ENCODE results near the gene TMIGD2.

The TMIGD2 gene

GRCh38 chr19:4304538-4305256 is 2.5 kb upstream of the TMIGD2 start, which contains the start of gene FSD1:
FSD1 (plus strand) TSS chr19:4304598; CDS start chr19:4304747, 149 bp downstream.
- peaks cover 7% of the 10 kb centered on the region in 2 donors for H3K4me1 ChIP-seq (ENCODE audit: control insufficient read depth in 2 of 2, insufficient read depth in 1 of 2, low read depth in 1 of 2, low read length in 2 of 2)
- H4K8ac ChIP-seq (ENCODE audit: low read depth, low read length): no peak within 1 kb of the TSS
- WGBS, 2 donors (ENCODE audit: extremely low coverage in 2 of 2, insufficient read length in 2 of 2, insufficient replicate concordance in 1 of 2): no CpG with 5 or more reads among the region's 63 CpGs
- peak within 1 kb of the TSS; percentile 46 to 80 for H3K4me3 ChIP-seq (ENCODE audit: low read length in 2 of 2)
- peak within 1 kb of the TSS; percentile 82 for H2BK12ac ChIP-seq (ENCODE audit: low read length)
- peaks cover 14 to 27% of the 10 kb centered on the region in 2 donors for H3K36me3 ChIP-seq (replicated peaks in 1 of 2; ENCODE audit: control insufficient read depth in 2 of 2, insufficient read depth in 2 of 2, low read length in 2 of 2)
- H3K27ac ChIP-seq (replicated peaks; ENCODE audit: low read length): no peak within 1 kb of the TSS
- no peak within 1 kb of the TSS for H3K23ac ChIP-seq (ENCODE audit: low read depth, low read length, poor library complexity)
- no peak within 1 kb of the TSS for H4K91ac ChIP-seq (ENCODE audit: low read depth, low read length, poor library complexity)
- no peak within 1 kb of the TSS for H2BK120ac ChIP-seq (ENCODE audit: low read depth, low read length)
- H3K14ac ChIP-seq (ENCODE audit: low read length): no peak within 1 kb of the TSS
- H3K27me3 ChIP-seq (ENCODE audit: control insufficient read depth in 3 of 3, insufficient read depth in 3 of 3, low read depth in 1 of 3, low read length in 3 of 3): no peaks in the 10 kb centered on the region
- peaks cover 4% of the 10 kb centered on the region for H3K79me1 ChIP-seq (ENCODE audit: low read depth, low read length)
- H2BK15ac ChIP-seq (ENCODE audit: low read length): peak within 1 kb of the TSS; percentile 2
- H3K9me3 ChIP-seq (replicated peaks in 1 of 2; ENCODE audit: control insufficient read depth in 2 of 2, insufficient read depth in 1 of 2, low read depth in 1 of 2, low read length in 2 of 2): peaks cover 0 to 2% of the 10 kb centered on the region in 2 donors
- DNase-seq (ENCODE audit: low spot score): peak; percentile 80
- H3K18ac ChIP-seq (ENCODE audit: low read length): peak within 1 kb of the TSS; percentile 71
- no peak within 1 kb of the TSS for H3K9ac ChIP-seq (ENCODE audit: low read depth, low read length, poor library complexity)
- H2AFZ ChIP-seq (ENCODE audit: low read length): peak within 1 kb of the TSS; percentile 90
- H3K4me2 ChIP-seq (ENCODE audit: insufficient read depth, low read length, poor library complexity, severe bottlenecking): peak within 1 kb of the TSS; percentile 49
- H2BK5ac ChIP-seq (ENCODE audit: low read length): peak within 1 kb of the TSS; percentile 19
- peak within 1 kb of the TSS; percentile 24 for H2AK5ac ChIP-seq (ENCODE audit: low read depth, low read length)
- no peak within 1 kb of the TSS for H3K4ac ChIP-seq (ENCODE audit: low read length)

- Histone ChIP-seq H3K27ac (replicated peaks; ENCODE audit: low read length) (no peak overlapping the region), H3K14ac (ENCODE audit: low read length) (no peak overlapping the region), H2AK5ac (ENCODE audit: low read depth, low read length) (peak overlapping the region; percentile 12), H3K4me2 (ENCODE audit: insufficient read depth, low read length, poor library complexity, severe bottlenecking) (peak overlapping the region; percentile 19), H2BK5ac (ENCODE audit: low read length) (no peak overlapping the region), H2AFZ (ENCODE audit: low read length) (peak overlapping the region; percentile 90), H2BK120ac (ENCODE audit: low read depth, low read length) (no peak overlapping the region), H3K4me3 (ENCODE audit: low read length in 2 of 2) (peak overlapping the region in 1 of 2 donors; percentile 46), H3K9me3 (replicated peaks in 1 of 2; ENCODE audit: control insufficient read depth in 2 of 2, insufficient read depth in 1 of 2, low read depth in 1 of 2, low read length in 2 of 2) (peaks cover 0 to 2% of the 10 kb centered on the region in 2 donors), H3K4ac (ENCODE audit: low read length) (no peak overlapping the region), H3K79me1 (ENCODE audit: low read depth, low read length) (peaks cover 4% of the 10 kb centered on the region), H3K18ac (ENCODE audit: low read length) (peak overlapping the region; percentile 15), H4K8ac (ENCODE audit: low read depth, low read length) (no peak overlapping the region), H3K23ac (ENCODE audit: low read depth, low read length, poor library complexity) (no peak overlapping the region), H4K91ac (ENCODE audit: low read depth, low read length, poor library complexity) (no peak overlapping the region), H2BK15ac (ENCODE audit: low read length) (peak overlapping the region; percentile 2), H3K4me1 (ENCODE audit: control insufficient read depth in 2 of 2, insufficient read depth in 1 of 2, low read depth in 1 of 2, low read length in 2 of 2) (peaks cover 7% of the 10 kb centered on the region in 2 donors), H3K27me3 (ENCODE audit: control insufficient read depth in 3 of 3, insufficient read depth in 3 of 3, low read depth in 1 of 3, low read length in 3 of 3) (no peaks in the 10 kb centered on the region), H3K9ac (ENCODE audit: low read depth, low read length, poor library complexity) (no peak overlapping the region), H3K36me3 (replicated peaks in 1 of 2; ENCODE audit: control insufficient read depth in 2 of 2, insufficient read depth in 2 of 2, low read length in 2 of 2) (peaks cover 14 to 23% of the 10 kb centered on the region in 2 donors), H2BK12ac (ENCODE audit: low read length) (peak overlapping the region; percentile 82)
- DNase-seq (ENCODE audit: low spot score): no peak
- WGBS, 2 donors (ENCODE audit: extremely low coverage in 2 of 2, insufficient read length in 2 of 2, insufficient replicate concordance in 1 of 2): no CpG with 5 or more reads among the region's 18 CpGs
Measured at GRCh38 chr19:4303819-4304537, 1.8 kb upstream of the TMIGD2 start.

GRCh38 chr19:4301590-4302242 is 473 bp downstream of the TMIGD2 start:
- peaks cover 4% of the 10 kb centered on the region for H3K79me1 ChIP-seq (ENCODE audit: low read depth, low read length)
- no peak overlapping the region for H2BK12ac ChIP-seq (ENCODE audit: low read length)
- no peak overlapping the region for H3K14ac ChIP-seq (ENCODE audit: low read length)
- H3K36me3 ChIP-seq (replicated peaks in 1 of 2; ENCODE audit: control insufficient read depth in 2 of 2, insufficient read depth in 2 of 2, low read length in 2 of 2): peaks cover 5 to 9% of the 10 kb centered on the region in 2 donors
- H3K4me3 ChIP-seq (ENCODE audit: low read length in 2 of 2): peak overlapping the region; percentile 1 to 26
- H3K4me2 ChIP-seq (ENCODE audit: insufficient read depth, low read length, poor library complexity, severe bottlenecking): no peak overlapping the region
- no peak overlapping the region for H3K4ac ChIP-seq (ENCODE audit: low read length)
- WGBS, 2 donors (ENCODE audit: extremely low coverage in 2 of 2, insufficient read length in 2 of 2, insufficient replicate concordance in 1 of 2): no CpG with 5 or more reads among the region's 13 CpGs
- no peak overlapping the region for H2BK5ac ChIP-seq (ENCODE audit: low read length)
- no peak overlapping the region for H2BK120ac ChIP-seq (ENCODE audit: low read depth, low read length)
- H3K4me1 ChIP-seq (ENCODE audit: control insufficient read depth in 2 of 2, insufficient read depth in 1 of 2, low read depth in 1 of 2, low read length in 2 of 2): peaks cover 7% of the 10 kb centered on the region in 2 donors
- H2AK5ac ChIP-seq (ENCODE audit: low read depth, low read length): no peak overlapping the region
- peak overlapping the region; percentile 11 for H3K18ac ChIP-seq (ENCODE audit: low read length)
- no peak overlapping the region for H4K8ac ChIP-seq (ENCODE audit: low read depth, low read length)
- peak overlapping the region; percentile 88 for H2AFZ ChIP-seq (ENCODE audit: low read length)
- no peak for DNase-seq (ENCODE audit: low spot score)
- H4K91ac ChIP-seq (ENCODE audit: low read depth, low read length, poor library complexity): no peak overlapping the region
- no peaks in the 10 kb centered on the region for H3K27me3 ChIP-seq (ENCODE audit: control insufficient read depth in 3 of 3, insufficient read depth in 3 of 3, low read depth in 1 of 3, low read length in 3 of 3)
- H2BK15ac ChIP-seq (ENCODE audit: low read length): no peak overlapping the region
- H3K23ac ChIP-seq (ENCODE audit: low read depth, low read length, poor library complexity): no peak overlapping the region
- H3K9ac ChIP-seq (ENCODE audit: low read depth, low read length, poor library complexity): no peak overlapping the region
- no peak overlapping the region for H3K27ac ChIP-seq (replicated peaks; ENCODE audit: low read length)
- no peaks in the 10 kb centered on the region for H3K9me3 ChIP-seq (replicated peaks in 1 of 2; ENCODE audit: control insufficient read depth in 2 of 2, insufficient read depth in 1 of 2, low read depth in 1 of 2, low read length in 2 of 2)

Measured in neuronal stem cell (in vitro differentiated cells).